SH-SY5Y (cell line): ENCODE results near the gene ELMO1.

Experiments
- GATA2 ChIP-seq: IDR thresholded peaks from 2 replicates; pipeline ENCODE4 v1.6.1; 2011; ENCODE audit warnings: mild to moderate bottlenecking, low read depth, low read length
- GATA3 ChIP-seq: IDR thresholded peaks from 2 replicates; pipeline ENCODE4 v1.6.1; 2011; ENCODE audit warnings: low read depth, mild to moderate bottlenecking, low read length, moderate library complexity

Gene ELMO1

DNA sequence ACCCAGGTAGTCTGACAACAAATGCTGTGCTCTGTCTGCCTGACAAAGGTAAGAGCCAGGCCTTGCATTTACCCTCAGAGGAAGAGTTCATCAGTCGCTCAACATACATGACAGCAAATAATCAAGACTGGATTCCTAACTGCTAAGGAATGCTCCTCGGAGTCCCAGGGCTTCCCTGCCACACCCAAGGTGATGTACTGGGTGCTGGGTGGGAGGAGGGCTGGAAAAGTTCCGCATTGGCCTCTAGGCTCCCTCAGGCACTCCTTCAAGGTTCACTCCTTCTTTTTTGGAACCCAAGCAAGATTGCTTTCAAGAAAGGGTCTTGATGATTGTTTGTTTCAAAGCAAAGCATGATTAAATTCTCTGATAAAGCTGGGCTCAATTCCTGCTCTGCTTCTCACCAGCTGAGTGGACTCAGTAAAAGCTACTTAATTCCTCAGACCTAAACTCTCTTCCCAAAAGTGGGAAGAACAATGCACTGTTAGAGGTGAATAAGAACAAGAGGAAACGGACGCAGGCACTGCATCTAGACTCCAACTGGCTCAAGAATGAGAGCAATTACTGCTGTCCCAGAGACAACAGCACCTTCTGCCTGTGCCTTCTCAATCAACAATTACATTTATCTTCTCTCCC is 173.5 kb downstream of the ELMO1 start:
- TF ChIP-seq GATA3 = no peak
- no peak for TF ChIP-seq GATA2

DNA sequence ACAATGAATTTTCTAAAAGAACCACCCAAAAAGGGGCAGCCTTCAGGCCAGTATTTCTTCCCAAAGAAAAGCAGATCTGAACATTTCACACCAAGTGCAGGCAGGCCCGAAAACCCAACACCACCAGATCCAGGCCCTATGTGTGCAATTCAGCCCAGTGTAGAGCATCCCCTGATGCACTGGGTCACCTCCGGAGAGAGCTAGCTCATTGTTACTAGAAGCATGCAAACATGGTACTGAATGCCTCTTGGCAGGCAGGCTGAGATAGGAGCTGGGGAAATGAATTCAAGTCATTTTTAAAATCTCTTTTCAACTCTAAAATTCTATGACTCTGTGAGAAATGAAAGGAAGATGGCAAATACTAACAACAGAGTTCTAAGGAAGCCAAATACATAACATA is 174.8 kb downstream of the ELMO1 start:
- TF ChIP-seq GATA2 = no peak
- no peak for TF ChIP-seq GATA3

- TF ChIP-seq GATA2 (peak; percentile 70; the same call in 1 of the 2 replicates), GATA3 (no peak)
These were observed 178.8 kb downstream of the ELMO1 start for GRCh38 chr7:37269711-37270508.

- TF ChIP-seq GATA3 = no peak
- TF ChIP-seq GATA2 = no peak
These were observed 181.4 kb downstream of the ELMO1 start for GRCh38 chr7:37267251-37267650.

GRCh38 chr7:37265876-37266275 is 182.8 kb downstream of the ELMO1 start:
- TF ChIP-seq GATA2 = no peak
- no peak for TF ChIP-seq GATA3

GRCh38 chr7:37265006-37265405 is 183.7 kb downstream of the ELMO1 start:
- no peak for TF ChIP-seq GATA3
- TF ChIP-seq GATA2 = no peak

- no peak for TF ChIP-seq GATA3
- no peak for TF ChIP-seq GATA2
These were observed 186.5 kb downstream of the ELMO1 start for GRCh38 chr7:37262181-37262580.

- no peak for TF ChIP-seq GATA3
- TF ChIP-seq GATA2 = no peak
These were observed 189.3 kb downstream of the ELMO1 start for GRCh38 chr7:37259319-37259821.

DNA sequence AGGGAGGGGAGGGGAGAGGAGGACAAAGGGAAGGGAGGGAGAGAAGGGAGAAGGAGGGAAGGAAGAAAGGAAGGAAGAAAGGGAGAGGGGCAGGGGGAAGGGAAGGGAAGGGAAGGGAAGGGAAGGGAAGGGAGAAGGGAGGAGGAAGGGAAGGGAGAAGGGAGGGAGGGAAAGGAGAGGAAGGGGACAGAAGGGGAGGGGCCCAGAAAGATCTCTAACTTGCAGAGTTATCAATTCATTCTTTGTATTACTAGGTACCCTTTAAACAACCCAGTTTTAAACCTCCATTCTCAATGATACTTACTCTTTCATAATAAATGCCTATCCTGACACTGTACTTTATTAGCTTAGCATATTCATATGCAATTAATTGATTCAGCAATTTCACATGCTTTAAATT is 192.0 kb downstream of the ELMO1 start:
- TF ChIP-seq GATA2 = no peak
- TF ChIP-seq GATA3 = no peak

DNA sequence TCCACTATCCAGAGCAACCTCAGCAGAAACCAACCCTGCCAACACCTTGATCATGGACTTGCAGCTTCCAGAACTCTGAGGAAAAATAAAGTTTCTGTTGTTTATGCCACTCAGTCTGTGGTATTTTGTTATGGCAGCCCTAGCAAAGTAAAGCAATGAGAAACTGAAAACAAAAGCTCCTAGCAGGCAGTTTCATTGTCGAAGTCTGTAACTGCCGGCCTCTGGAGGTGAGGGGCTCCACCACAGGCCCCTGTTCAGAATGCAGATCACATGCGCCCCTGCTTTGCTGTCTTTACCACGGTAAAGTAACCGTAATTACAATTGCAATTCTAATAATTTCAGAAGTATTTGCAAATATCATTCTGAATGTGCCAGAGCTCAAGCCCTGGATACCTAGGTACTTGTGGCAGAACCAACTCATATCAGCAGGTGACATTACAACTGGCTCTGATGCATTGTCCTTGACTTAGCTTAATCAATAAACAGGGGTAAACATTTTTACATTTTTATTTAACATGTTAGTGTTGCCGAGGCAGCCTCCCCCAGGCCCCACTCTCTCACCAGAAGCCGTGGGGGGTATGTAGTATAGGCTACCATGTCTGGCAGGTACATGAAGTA is 193.2 kb downstream of the ELMO1 start:
- TF ChIP-seq GATA2 (no peak), GATA3 (no peak)

DNA sequence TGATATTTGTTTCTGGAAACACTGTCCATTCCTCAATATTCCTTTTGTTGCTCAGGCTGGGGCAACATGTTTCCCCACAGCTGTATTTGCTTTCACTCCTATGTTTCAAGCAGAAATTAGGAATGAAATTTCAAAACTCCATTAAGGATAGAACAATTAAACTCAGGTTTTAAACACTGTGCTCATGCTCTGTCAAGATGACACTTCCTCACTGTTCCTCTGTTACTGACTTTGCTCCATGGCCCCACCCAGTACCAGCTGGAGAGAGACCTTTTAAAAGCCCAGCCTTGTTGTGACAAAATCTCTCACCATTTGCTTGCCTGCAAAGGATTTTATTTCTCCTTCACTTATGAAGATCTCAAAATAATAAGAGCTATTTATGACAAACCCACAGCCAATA is 197.4 kb downstream of the ELMO1 start:
- no peak for TF ChIP-seq GATA2
- TF ChIP-seq GATA3 = no peak

DNA sequence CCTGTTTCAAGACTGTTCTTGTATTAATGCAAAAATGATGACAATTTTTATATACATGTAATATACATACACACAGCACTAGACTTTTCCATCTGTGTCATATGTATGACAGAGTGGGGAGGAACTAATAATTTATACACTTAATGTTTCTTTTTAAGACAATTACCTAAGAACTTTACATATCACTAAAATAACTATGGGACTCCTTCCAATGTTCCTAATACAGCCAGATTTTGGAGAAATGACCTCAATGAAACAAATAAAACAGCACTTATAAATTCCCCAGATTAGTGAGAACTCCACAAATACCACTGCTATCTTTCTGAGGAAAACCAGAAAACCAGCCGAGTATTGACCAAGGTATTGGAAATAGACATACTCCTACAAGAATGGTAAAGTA is 199.4 kb downstream of the ELMO1 start:
- TF ChIP-seq GATA2 (no peak), GATA3 (no peak)

DNA sequence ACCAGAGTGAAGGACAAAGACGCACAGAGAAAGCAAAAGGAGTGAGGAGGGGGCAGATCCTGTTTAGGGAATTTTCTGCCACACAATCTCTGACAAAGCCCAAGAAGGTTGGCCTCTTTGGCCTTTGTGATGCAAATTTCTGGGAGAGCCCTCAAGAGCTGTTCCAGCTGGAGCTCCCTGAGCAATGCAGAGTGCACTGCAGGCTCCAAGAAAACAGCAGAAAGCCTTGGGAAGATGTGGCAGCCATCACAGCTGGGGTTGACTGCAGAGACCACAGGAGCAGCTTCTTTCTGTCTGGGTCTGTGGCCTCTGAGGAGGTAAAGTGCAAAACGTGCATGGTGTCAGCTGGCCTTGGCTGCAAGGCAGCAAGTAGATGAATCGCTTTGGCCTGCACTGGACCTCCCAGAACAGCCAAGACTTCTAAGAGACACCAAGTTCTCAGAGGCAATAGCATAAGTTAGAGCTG is 200.2 kb downstream of the ELMO1 start:
- TF ChIP-seq GATA3 (no peak), GATA2 (no peak)

- TF ChIP-seq GATA2 = no peak
- no peak for TF ChIP-seq GATA3
These were observed 200.8 kb downstream of the ELMO1 start for GRCh38 chr7:37247861-37248260.
